GM12873 (cell line): ENCODE results near the gene DAPK2.

ENCODE experiments used
- TF ChIP-seq, protein P1 (sequence below): IDR thresholded peaks from 2 replicates; pipeline ENCODE4 v1.5.1; 2012; ENCODE audit warnings: low read depth, mild to moderate bottlenecking, moderate library complexity, low read length, control low read depth; ENCODE audit not compliant: insufficient read depth; ENCODE audit errors: missing control alignments

DAPK2 gene

DNA sequence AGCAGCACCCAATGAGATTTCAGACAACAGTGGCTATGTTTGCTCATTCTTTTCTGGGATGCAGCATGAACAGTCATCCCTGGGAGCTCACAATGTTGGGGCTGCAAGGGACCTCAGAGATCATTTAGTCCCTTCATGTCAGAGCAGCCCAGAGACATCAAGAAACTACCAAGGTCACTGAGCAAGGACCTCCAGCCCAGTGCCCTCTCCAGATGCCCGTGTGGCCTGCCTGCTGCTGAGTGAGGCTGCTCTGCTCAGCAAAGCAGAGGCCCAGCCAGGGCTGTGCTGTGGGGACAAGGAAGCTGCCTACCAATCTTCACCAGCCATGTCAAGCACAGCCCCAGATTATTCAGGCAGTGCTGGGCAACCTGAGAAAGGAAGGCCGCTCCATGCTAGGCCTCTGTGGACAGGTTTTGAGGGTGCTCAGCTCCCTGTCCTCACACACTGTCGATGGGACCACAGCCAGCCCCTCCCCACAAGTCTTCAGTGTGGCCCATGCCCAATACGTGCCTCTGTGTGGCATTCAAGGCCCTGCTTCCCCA lies 99.7 kb downstream of the DAPK2 start:
- TF ChIP-seq, protein P1, sequence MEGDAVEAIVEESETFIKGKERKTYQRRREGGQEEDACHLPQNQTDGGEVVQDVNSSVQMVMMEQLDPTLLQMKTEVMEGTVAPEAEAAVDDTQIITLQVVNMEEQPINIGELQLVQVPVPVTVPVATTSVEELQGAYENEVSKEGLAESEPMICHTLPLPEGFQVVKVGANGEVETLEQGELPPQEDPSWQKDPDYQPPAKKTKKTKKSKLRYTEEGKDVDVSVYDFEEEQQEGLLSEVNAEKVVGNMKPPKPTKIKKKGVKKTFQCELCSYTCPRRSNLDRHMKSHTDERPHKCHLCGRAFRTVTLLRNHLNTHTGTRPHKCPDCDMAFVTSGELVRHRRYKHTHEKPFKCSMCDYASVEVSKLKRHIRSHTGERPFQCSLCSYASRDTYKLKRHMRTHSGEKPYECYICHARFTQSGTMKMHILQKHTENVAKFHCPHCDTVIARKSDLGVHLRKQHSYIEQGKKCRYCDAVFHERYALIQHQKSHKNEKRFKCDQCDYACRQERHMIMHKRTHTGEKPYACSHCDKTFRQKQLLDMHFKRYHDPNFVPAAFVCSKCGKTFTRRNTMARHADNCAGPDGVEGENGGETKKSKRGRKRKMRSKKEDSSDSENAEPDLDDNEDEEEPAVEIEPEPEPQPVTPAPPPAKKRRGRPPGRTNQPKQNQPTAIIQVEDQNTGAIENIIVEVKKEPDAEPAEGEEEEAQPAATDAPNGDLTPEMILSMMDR: no peak

DNA sequence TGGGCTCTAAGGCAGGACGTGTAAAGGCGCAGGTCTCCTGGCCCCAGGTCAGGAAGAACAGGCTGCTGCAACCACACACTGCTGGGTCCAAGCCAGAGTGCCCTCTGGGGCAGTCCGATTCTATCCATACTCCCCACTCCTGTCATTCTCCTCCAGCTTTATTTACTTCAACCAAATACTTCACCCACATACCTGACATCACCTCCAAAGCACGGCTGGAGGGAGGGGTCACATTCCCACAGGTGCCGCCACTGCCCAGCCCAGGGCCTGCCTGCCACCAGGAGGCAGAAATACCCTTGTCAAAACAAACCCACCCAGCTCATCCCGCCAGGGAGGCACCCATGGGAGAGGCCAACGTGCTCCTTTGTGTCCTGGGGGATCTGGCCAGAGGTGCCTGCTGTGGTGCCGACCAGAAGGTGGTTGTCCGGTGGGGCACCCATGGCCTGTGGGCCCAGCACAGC lies 100.4 kb downstream of the DAPK2 start:
- TF ChIP-seq, protein P1: no peak

DNA sequence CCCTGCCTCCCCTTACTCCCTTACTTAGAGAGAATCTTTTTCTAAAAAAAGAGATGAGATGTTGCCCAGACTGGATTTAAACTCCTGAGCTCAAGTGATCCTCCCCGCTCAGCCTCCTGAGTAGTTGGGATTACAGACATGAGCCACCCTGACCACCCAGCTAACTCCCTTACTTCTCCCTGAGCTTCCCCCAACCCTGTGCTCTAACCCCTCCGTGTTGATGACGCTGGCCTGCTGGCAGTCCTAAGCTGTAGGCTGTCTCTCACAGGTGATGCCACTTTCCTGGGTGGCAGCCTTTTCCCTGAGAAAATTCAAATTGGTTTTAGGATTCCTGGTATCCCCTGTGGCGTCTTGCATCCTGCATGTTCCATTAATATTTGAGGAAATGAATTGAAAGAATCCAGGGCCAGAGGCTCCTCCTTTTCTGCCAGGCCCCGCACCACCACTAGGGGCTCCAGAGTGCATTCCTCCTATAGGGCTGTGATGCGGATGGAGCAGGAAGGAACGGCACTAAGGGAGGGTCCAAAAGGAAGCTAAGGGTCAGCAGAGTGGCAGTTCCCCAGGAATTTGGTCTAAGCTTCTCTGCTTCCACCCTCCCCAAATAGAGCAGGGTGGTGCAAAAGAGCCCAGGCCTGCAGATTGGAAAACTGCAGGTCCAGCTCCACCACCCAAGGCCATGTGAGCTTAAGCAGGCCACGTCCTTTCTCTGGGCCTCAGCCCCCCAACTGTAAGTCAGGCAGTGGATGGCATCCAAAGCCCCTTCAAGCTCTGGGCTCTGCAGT lies 101.1 kb downstream of the DAPK2 start:
- TF ChIP-seq, protein P1: peak; percentile 92

DNA sequence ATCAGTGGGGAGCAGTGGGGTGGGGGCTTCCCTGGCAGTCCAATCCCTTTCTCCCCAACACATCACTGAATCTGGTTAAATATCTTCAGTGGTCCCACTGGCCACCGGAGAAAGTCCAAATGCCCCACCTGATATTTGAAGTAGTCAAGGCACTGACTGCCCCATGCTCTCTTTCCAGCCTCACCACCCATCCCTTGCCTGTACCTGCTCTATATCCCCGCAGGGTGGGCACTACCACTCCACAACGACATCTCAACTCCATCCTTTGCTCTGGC lies 101.7 kb downstream of the DAPK2 start:
- TF ChIP-seq, protein P1: no peak

DNA sequence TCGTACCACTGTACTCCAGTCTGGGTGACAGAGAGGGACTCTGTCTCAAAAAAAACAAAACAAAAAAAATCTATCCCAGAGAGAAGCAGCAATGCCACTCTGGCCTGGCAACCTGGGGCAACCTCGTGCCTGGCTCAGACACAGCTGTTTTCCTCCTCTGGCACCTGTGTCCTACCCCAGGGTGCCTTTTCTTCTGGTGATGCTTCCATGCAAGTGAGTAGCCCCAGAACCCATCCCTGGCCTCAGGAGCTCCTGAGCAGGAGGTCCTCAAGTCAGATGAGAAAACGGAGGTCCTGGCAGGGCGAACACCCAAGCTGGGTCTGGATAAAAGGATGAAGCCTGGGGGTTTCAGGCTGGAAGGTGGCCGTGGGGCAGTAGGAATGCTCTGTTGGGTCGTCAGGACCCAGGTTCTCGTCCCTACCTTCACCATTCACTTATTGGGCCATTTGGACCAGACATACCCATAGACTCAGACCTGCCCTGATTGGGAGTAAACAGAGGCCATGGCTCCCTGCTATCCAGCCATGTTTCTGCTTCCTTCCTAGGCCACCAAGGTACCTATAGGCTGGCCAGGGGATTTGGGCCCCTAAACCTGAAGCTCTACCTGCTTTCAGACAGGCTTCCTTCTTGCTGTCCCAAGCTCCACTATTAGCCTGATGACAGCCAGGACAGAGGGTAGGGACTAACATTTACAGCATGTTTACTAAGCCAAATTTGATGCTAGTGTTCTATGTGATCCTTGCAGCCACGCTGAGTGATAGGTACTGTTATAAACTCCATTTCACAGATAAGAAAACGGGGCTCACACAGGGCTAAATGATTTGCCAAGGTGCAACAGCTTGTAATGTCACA lies 102.2 kb downstream of the DAPK2 start:
- TF ChIP-seq, protein P1: no peak

DNA sequence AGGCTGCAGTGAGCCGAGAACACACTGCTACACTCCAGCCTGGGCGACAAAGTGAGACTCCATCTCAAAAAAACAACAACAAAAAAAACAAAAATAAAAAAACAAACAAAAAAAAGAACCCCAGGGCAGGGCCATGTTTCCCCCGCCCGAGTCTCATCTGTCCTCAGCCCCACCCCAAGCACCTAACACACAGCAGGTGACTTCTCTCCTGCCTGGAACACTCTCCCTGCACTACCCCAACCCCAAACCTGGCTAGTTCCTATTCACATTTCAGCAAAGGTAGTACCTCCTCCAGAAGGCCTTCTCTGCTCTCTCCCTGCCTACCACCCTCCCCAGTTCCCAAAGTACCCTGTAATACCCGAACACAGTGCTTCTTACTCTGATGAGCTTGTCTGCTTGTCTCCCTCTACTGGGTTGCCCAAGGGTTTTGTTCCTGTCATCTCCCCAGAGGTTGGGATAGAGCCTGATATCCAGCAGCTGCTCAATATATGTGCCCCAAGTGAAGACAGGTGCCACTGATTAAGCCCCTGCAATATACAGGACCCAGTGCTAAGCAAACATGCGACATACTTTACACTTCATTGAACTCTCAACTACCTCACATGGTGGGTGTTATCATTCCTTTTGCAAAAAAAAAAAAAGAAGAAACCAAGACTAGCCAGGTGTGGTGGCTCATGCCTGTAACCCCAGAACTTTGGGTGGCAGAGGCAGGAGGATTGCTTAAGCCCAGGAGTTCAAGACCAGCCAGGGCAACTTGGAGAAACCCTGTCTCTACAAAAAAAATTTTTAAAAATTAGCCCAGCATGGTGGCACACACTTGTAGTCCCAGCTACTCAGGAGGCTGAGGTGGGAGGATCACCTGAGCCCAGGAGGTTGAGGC lies 103.6 kb downstream of the DAPK2 start:
- TF ChIP-seq, protein P1: no peak
